Suprapubic skin (tissue), 4 donors: ENCODE results near the gene SPECC1L. TPM values are rescaled to one million over a fixed set of nuclear protein-coding genes. Genes with fewer than 3 reads are reported as not detected.

ENCODE experiments used
- DNase-seq, 2 donors: peaks; one replicate each; pipeline ENCODE4 v3.0.0-alpha.2; 2019; ENCODE audit warnings: low spot score in 2 of 2
- H3K27ac ChIP-seq: fragments of 200-600 bp; sonication (generic); one replicate; pipeline ENCODE4 v1.5.1; 2019
- H3K27me3 ChIP-seq: fragments of 200-600 bp; sonication (generic); one replicate; pipeline ENCODE4 v1.5.1; 2019
- H3K36me3 ChIP-seq: fragments of 200-600 bp; sonication (generic); one replicate; pipeline ENCODE4 v1.5.1; 2019
- H3K4me1 ChIP-seq: fragments of 200-600 bp; sonication (generic); one replicate; pipeline ENCODE4 v1.5.1; 2019
- H3K4me3 ChIP-seq: fragments of 200-600 bp; sonication (generic); one replicate; pipeline ENCODE4 v1.5.1; 2019; ENCODE audit warnings: mild to moderate bottlenecking
- H3K9me3 ChIP-seq: fragments of 200-600 bp; sonication (generic); one replicate; pipeline ENCODE4 v1.5.1; 2019
- EP300 ChIP-seq: sonication (generic); formaldehyde crosslinking; IDR thresholded peaks from one replicate; pipeline ENCODE4 v1.6.1; 2017; ENCODE audit warnings: antibody characterized with exemption
- POLR2A ChIP-seq, 2 donors: fragments of 450-650 bp; IDR thresholded peaks; one replicate each; pipeline ENCODE4 v1.6.1; 2017; ENCODE audit warnings: antibody characterized with exemption in 2 of 2, mild to moderate bottlenecking in 2 of 2, moderate library complexity in 2 of 2
- POLR2AphosphoS5 ChIP-seq, 3 donors: sonication (generic); formaldehyde crosslinking; IDR thresholded peaks; one replicate each; pipeline ENCODE4 v1.6.1; 2017; ENCODE audit warnings: antibody characterized with exemption in 3 of 3
- WGBS: methylation state at CpG from one replicate; pipeline ENCODE4 v1.1.5; 2018; 5-methylcytosine and 5-hydroxymethylcytosine counted together
- total RNA-seq, 4 donors: library from RNA; depleted of rRNA; stranded (reverse); fragments of >200 nt; gene quantifications; one replicate each; pipeline ENCODE4 v1.1.0, GENCODE V29; 2016
- TF ChIP-seq, protein P1 (sequence below), 2 donors: fragments of 200-600 bp in 1 of 2; fragments of 450-650 bp in 1 of 2; sonication (generic) in 1 of 2; IDR thresholded peaks; one replicate each; pipeline ENCODE4 v1.5.1; 2016 to 2019; ENCODE audit warnings: antibody characterized with exemption in 2 of 2, mild to moderate bottlenecking in 1 of 2, moderate library complexity in 1 of 2

The SPECC1L gene
- total RNA-seq, result 10 to 100 TPM; 15.7 to 28.5 (median 21.4) TPM

DNA sequence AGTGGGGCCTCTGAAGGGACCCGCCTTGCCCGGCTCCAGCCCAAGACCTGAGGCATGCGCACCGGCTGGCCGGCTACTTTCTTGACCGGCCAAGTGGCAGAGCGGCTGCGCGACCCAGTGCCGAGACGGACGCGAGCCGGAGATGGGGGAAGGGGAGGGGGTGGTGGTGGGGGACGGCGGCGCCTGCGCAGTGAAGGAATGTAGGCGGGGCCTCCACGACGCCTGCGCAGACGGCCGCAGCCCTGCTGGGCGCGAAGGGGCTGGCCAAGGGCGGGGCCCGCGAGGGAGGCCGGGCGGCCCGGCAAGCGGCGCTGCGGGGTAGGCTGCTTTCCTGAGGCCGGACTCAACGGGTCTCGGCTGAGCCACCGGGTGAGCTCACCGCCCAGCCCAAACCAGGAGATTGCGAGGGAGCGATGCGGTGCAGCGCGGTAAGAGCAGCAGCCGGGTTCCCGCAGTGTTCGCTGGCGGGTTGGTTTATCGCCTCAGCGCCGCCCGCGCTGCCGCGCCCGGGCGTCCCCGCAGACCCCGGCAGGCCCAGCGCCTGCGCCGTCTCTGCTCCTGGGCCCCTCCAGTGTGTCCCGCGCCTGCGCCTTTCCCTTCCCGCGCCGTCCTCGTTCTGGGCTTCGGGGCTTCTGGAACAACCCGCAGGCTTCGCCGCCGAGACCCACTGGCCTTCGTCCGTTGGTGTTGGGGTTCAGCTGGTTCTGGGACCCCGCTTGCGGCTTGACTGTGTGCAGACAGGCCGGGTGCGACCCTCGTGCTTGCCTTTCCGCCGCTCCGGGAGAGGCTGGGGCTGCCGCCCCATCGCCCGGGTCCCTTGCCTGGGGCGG lies at the start of gene SPECC1L:
Gene SPECC1L (plus strand): TSS at position 276 of the 830 bp plus-strand sequence. CDS start 31,401 bp downstream, outside the sequence.
- Histone ChIP-seq H3K4me3 (peak within 1 kb of the TSS; percentile 77), H3K36me3 (no peaks in the 10 kb centered on the region), H3K27ac (peak within 1 kb of the TSS; percentile 94), H3K27me3 (no peaks in the 10 kb centered on the region), H3K9me3 (no peaks in the 10 kb centered on the region), H3K4me1 (peaks cover 34% of the 10 kb centered on the region)
- peak; percentile 95 to 97 for DNase-seq
- TF ChIP-seq EP300 (no peak), POLR2A (IDR thresholded peaks at IDR 0.05) (peak; percentile 11 to 91), POLR2AphosphoS5 (IDR thresholded peaks at IDR 0.05) (peak in 2 of 3 donors; percentile 13 to 89)
- TF ChIP-seq, protein P1, sequence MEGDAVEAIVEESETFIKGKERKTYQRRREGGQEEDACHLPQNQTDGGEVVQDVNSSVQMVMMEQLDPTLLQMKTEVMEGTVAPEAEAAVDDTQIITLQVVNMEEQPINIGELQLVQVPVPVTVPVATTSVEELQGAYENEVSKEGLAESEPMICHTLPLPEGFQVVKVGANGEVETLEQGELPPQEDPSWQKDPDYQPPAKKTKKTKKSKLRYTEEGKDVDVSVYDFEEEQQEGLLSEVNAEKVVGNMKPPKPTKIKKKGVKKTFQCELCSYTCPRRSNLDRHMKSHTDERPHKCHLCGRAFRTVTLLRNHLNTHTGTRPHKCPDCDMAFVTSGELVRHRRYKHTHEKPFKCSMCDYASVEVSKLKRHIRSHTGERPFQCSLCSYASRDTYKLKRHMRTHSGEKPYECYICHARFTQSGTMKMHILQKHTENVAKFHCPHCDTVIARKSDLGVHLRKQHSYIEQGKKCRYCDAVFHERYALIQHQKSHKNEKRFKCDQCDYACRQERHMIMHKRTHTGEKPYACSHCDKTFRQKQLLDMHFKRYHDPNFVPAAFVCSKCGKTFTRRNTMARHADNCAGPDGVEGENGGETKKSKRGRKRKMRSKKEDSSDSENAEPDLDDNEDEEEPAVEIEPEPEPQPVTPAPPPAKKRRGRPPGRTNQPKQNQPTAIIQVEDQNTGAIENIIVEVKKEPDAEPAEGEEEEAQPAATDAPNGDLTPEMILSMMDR (IDR thresholded peaks at IDR 0.05), result peak in 1 of 2 donors; percentile 33
- WGBS, result no CpG with 5 or more reads among the region's 89 CpGs

DNA sequence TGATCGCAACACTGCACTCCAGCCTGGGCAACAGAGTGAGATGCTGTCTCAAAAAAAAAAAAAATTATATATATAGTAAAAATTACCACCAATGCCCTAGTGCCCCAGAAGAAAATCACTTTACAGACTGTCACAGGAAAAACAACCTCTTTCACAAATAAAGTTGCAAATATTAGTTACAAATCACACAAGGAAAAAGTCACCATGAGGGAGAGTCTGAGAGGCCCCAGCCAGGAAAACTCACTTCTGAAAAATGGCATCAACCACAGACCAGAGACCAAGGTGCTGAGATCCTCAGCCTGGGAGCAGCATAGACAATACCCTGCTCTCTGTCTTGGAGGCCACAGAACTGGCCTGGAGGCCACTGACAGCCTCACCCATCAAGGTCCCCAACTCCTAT lies 46.2 kb upstream of the SPECC1L start:
- peaks cover 25% of the 10 kb centered on the region for H3K36me3 ChIP-seq
- 91% methylated on average over 1 of the region's 1 CpG for WGBS
- H3K9me3 ChIP-seq, result peaks cover 5% of the 10 kb centered on the region
- TF ChIP-seq EP300 (no peak), POLR2AphosphoS5 (IDR thresholded peaks at IDR 0.05) (no peak), POLR2A (IDR thresholded peaks at IDR 0.05) (no peak)
- TF ChIP-seq, protein P1 (IDR thresholded peaks at IDR 0.05), result no peak
- no peak overlapping the region for H3K4me3 ChIP-seq
- H3K27me3 ChIP-seq, result no peaks in the 10 kb centered on the region
- DNase-seq, result no peak
- H3K27ac ChIP-seq, result no peak overlapping the region
- H3K4me1 ChIP-seq, result no peaks in the 10 kb centered on the region

DNA sequence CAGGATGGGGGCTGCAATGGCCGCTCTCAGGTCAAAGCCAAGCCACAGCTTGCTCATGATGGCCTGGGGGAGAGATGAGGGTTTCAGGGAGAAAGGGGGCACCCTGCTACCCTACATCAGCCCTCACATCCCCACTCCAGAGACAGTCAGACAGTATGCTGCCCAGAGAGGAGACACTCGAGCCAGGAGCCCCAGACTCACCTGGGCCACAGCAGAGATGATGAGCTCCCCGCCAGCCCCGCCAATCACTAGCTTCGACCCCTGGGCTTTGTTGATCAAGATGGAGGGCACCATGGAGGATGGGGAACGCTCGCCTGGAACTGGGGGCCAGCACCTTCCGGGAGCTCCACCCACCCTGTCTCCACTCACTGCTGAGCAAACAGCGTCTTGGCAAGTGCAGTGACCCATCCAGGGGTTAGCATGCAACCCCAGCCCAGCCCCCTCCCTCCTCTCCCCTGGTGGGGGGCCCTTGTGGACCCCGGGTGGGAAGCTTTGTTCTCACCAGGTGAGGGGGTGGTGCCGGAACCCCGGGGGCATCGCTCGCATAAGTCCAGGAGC lies 45.5 kb upstream of the SPECC1L start:
- Histone ChIP-seq H3K9me3 (peaks cover 5% of the 10 kb centered on the region), H3K4me1 (no peaks in the 10 kb centered on the region), H3K4me3 (no peak overlapping the region), H3K36me3 (peaks cover 21% of the 10 kb centered on the region), H3K27ac (no peak overlapping the region), H3K27me3 (no peaks in the 10 kb centered on the region)
- WGBS, result 88% methylated on average over 6 of the region's 14 CpGs
- TF ChIP-seq POLR2A (IDR thresholded peaks at IDR 0.05) (no peak), POLR2AphosphoS5 (IDR thresholded peaks at IDR 0.05) (no peak), EP300 (no peak)
- TF ChIP-seq, protein P1 (IDR thresholded peaks at IDR 0.05), result no peak
- no peak for DNase-seq

- 91% methylated on average over 4 of the region's 14 CpGs for WGBS
- H3K4me1 ChIP-seq, result no peaks in the 10 kb centered on the region
These were observed 44.7 kb upstream of the SPECC1L start for GRCh38 chr22:24225951-24226350.

GRCh38 chr22:24230911-24231656 lies 39.5 kb upstream of the SPECC1L start:
- no peaks in the 10 kb centered on the region for H3K4me1 ChIP-seq
- no peak for TF ChIP-seq POLR2A (IDR thresholded peaks at IDR 0.05)
- TF ChIP-seq, protein P1 (IDR thresholded peaks at IDR 0.05), result peak in 1 of 2 donors; percentile 13
- peaks cover under 1% of the 10 kb centered on the region for H3K36me3 ChIP-seq
- H3K4me3 ChIP-seq, result no peak overlapping the region
- H3K27ac ChIP-seq, result no peak overlapping the region
- no peak for DNase-seq
- no peaks in the 10 kb centered on the region for H3K27me3 ChIP-seq
- no peaks in the 10 kb centered on the region for H3K9me3 ChIP-seq
- WGBS, result 90% methylated on average over 2 of the region's 18 CpGs

More at GRCh38 chr22:24225951-24226350, 44.7 kb upstream of the SPECC1L start:
- Histone ChIP-seq H3K36me3 (peaks cover 21% of the 10 kb centered on the region), H3K9me3 (peaks cover 5% of the 10 kb centered on the region), H3K4me3 (no peak overlapping the region), H3K27me3 (no peaks in the 10 kb centered on the region), H3K27ac (no peak overlapping the region)
- no peak for DNase-seq
- TF ChIP-seq POLR2A (IDR thresholded peaks at IDR 0.05) (no peak), EP300 (no peak), POLR2AphosphoS5 (IDR thresholded peaks at IDR 0.05) (no peak)
